GM21737 (cell line): ENCODE measurements around the gene CCDC86.
"Not testable (repeated sequence)": the region's sequence is repeated elsewhere in the genome, so short reads cannot be mapped to it uniquely, and the experiment has no call there.

Source experiments
- ATAC-seq: cut with Tn5 transposase; IDR thresholded peaks from one replicate; pipeline ENCODE4 v1.9.1; 2021; ENCODE audit warnings: mild to moderate bottlenecking, moderate library complexity; ENCODE audit not compliant: unreplicated experiment

CCDC86 gene, protein sequence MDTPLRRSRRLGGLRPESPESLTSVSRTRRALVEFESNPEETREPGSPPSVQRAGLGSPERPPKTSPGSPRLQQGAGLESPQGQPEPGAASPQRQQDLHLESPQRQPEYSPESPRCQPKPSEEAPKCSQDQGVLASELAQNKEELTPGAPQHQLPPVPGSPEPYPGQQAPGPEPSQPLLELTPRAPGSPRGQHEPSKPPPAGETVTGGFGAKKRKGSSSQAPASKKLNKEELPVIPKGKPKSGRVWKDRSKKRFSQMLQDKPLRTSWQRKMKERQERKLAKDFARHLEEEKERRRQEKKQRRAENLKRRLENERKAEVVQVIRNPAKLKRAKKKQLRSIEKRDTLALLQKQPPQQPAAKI

GRCh38 chr11:60841797-60842667 lies at the start of gene CCDC86:
Gene CCDC86 (plus strand): TSS chr11:60842113. CDS start chr11:60842125, 12 bp downstream.
- peak; percentile 73 for ATAC-seq

GRCh38 chr11:60792521-60792920 lies 49.4 kb upstream of the CCDC86 start:
- ATAC-seq: no peak

- ATAC-seq: no peak
Measured at GRCh38 chr11:60795291-60795690, 46.6 kb upstream of the CCDC86 start.

DNA sequence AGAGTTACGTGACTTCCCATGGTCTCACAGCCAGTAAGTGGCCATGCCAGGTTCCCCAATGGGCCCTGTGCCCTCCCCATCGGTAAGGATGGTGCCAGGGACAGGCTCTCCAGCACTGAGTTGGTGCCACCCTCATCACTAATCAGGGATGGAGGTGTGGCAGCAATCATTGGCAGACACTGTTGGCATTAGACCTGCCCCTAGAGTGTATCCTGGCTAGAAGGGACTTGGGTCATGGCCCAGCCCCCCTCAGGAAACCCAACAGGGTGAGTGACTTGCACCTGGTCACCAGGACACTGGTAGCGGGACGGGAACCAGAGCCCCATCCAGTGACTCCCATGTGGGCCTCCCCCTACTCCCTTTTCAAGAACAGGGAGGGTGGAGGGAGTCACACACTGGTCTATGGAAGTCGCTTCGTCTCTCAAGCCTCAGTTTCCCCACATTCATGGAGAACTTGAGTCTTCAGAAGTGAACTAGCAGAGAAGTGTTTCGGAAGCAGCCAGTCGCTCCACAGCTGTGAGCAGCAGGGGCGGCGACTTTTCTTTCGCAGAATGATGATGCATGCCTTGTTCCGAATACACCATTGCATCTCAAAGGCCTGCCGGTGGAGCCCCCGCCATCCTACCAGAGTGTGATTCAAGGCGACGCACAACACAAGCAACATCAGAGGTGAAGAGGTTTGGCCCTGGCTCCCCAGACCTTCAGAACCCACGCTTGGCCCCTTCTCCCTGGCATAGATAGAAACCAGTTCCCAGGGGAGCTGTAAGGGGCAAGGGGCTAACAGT lies 43.9 kb upstream of the CCDC86 start:
- no peak for ATAC-seq

DNA sequence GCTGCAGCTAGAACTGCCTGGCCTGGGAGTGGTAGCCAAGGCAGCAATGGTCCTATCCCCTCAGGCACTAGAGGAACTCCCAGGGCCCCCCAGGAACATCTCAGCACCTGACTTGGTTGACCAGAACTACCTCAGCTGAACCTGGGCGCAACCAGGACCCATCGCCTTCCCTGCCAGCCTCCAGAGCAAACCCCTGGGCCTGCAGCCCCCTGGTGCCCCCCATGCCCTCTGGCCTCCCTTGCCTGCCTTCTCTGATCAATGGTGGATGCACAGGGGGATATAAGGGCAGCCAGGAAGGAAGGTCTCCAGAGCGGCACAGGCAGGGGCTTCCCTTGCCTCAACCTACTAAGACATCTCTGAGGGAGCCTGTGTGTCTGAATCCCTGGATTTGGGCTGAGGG lies 43.3 kb upstream of the CCDC86 start:
- ATAC-seq: no peak

DNA sequence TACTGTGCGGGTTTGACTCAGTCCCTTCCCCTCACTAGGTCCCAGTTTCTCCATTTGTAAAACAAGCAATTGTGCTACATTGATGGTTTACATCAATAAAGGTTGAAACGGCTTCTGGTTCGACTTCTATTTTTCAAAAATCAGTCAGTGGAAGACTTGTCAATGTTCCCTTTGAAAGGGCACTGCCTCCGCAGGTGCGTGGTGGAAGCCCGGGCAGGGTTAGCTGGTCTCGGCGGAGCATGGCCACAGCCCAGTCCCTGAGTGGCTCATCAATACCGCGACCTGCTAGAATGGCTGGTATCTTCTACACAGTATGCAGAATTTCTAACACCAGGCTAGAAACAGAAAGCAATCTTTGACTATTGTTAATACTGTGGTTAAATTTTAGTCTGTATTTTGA lies 40.7 kb upstream of the CCDC86 start:
- no peak for ATAC-seq

DNA sequence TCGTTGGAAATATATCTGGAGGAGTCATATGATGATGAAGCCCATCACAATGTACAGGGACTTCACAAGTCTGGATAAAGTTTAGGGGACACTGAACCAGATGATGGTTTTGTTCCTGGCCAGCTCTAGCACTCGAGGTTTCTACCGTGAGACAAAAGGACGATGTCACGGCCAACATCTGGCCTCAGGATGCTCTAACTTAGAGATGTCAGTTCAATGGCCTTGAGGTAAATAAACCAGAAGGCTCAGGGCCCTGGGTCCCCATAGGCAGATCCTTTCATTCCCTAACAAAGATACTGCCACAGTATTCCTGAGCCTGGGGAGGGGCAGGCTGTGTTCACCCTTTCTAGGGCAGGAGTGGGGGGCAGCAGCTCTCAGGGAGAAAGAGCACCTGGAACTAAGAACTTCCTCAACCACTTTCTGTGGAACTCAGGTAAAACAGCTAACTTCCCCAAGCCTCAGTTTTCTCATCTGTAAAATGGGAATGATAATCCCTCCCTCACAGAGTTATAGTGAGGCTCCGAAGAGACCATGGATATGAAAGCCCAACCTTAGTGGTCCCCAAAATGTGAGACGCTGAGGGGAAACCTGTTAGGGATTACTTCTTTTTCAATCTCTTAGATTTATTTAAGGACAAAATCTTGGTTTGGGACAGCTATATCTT lies 38.5 kb upstream of the CCDC86 start:
- no peak for ATAC-seq

GRCh38 chr11:60809249-60809648 lies 32.7 kb upstream of the CCDC86 start:
- no peak for ATAC-seq

DNA sequence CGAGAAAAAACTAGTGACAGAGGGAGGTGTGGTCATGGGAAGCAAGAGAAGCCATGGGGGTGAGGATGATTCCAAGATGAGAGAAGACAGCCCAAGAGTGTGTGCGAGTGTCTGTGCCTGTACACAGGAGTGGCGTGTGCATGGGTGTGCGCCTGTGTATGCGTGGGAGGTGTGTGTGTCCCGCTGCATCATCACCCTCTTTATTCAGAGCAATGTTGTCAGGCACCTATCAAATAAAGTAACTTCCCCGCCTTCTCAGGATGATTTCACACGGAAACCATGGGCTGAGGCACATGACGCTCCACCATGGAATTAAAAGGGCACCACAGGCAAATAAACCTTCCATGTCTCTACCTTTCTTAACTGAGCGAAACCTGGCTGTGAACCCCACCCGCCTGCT lies 32.2 kb upstream of the CCDC86 start:
- no peak for ATAC-seq

DNA sequence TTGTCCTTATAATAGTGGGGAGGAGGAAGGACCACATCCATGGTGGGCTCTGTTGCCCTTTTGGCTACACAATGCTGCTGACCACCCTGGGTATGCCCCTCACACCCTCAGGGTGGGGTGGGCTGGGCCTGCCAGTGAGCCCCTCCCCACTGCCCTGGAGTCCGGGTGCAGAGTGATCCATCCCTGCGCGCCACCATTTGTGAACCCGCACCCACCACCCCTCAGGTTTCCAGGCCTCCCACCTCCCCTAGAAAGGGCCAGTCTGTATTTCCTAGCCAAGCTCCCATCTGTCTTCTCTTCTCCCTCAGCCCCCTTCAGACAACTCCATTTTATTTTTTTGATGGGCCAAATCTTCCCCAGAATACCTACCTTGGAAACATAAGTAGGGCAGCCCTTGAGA lies 31.8 kb upstream of the CCDC86 start:
- no peak for ATAC-seq

- ATAC-seq: no peak
Measured at GRCh38 chr11:60810569-60810968, 31.3 kb upstream of the CCDC86 start.

- no peak for ATAC-seq
Measured at GRCh38 chr11:60813324-60813723, 28.6 kb upstream of the CCDC86 start.

GRCh38 chr11:60814112-60814511 lies 27.8 kb upstream of the CCDC86 start:
- ATAC-seq: no peak

- no peak for ATAC-seq
Measured at GRCh38 chr11:60816590-60817157, 25.2 kb upstream of the CCDC86 start.

- ATAC-seq: no peak
Measured at GRCh38 chr11:60818057-60818456, 23.9 kb upstream of the CCDC86 start.

DNA sequence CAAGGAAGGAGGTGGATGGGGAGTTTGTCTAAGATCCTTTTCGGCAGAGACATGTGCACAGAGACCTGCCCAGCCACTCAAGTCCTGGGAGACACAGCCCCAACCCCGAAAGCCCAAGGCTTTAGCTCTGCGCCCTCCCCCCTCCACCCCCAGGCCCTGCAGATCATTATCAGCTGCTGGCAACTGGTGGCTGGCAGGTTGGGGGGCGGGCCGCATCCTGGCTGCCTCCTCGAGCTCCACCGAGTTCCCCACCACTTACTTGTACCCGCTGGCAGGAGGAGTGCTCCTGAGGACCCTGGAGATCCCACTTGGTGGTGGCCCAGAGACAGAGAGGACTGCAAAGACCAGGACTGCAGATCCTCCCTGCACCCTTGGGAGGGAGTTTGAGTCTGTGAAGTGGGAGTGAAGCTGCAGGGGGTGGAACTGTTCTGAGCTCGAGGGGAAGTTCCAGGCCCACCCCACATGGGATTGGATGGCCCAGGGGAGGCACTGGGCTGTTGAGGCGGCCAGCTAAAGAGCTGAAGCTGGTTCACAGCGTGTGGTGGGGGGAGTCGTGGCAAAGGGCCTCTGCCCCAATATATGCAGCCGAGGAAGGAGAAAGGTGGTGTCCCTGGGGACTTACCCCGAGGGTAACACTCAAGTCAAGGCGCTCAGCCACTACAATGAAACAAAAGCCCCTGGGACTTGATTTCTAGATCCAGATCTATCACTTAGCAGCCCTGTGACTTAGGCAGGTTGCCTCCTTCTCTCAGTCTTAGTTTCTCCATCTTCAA lies 19.9 kb upstream of the CCDC86 start:
- no peak for ATAC-seq

DNA sequence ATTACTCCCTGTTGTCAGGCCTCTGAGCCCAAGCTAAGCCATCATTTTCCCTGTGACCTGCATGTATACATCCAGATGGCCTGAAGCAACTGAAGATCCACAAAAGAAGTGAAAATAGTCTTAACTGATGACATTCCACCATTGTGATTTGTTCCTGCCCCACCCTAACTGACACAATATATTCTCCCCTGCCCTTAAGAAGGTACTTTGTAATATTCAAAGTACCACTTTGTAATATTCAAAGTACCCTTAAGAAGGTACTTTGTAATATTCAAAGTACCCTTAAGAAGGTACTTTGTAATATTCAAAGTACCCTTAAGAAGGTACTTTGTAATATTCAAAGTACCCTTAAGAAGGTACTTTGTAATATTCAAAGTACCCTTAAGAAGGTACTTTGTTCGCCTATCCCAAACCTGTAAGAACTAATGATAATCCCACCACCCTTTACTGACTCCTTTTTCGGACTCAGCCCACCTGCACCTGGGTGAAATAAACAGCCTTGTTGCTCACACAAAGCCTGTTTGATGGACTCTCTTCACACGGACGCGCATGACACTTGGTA lies 18.1 kb upstream of the CCDC86 start:
- not testable (repeated sequence) for ATAC-seq

DNA sequence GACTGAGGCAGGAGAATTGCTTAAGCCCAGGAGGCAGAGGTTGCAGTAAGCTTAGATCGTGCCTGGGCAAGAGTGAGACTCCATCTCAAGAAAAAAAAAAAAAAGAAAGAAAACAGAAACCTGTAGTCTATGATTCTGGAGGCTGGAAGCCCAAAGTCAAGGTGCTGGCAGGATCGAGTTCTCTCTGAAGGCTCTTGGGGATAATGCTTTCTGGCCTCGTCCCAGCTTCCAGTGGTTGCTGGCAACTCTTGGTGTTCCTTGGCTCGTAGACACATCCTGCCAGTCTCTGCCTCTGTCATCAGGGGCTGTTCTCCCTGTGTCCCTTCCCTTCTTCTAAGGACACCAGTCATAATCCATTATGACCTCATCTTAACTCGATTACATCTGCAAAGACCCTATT lies 16.8 kb upstream of the CCDC86 start:
- ATAC-seq: no peak

GRCh38 chr11:60825790-60826189 lies 16.1 kb upstream of the CCDC86 start:
- ATAC-seq: no peak
